Liver (tissue), 9 donors: Measurements from ENCODE around the gene C1orf21. TPM values are rescaled to one million over a fixed set of nuclear protein-coding genes. Genes with fewer than 3 reads are reported as not detected.

Experiments
- DNase-seq: peaks from one replicate; pipeline ENCODE4 v3.0.0-alpha.2; 2017; ENCODE audit warnings: low spot score
- H3K27ac ChIP-seq, 2 donors: one replicate each; pipeline ENCODE4 v1.7.0; 2013; ENCODE audit warnings: inconsistent platforms in 2 of 2, low read length in 2 of 2, control low read depth in 1 of 2, low read depth in 1 of 2, mild to moderate bottlenecking in 1 of 2
- H3K27me3 ChIP-seq, 4 donors: one replicate each; pipeline versions ENCODE4 v1.6.1 to v1.7.0; 2013; ENCODE audit warnings: low read length in 3 of 4, inconsistent platforms in 1 of 4, mild to moderate bottlenecking in 1 of 4, moderate library complexity in 1 of 4; ENCODE audit not compliant: control insufficient read depth in 4 of 4, insufficient read depth in 4 of 4
- H3K36me3 ChIP-seq, 4 donors: one replicate each; pipeline versions ENCODE4 v1.6.1 to v1.7.0; 2013; ENCODE audit warnings: low read length in 3 of 4, mild to moderate bottlenecking in 3 of 4, low read depth in 1 of 4, moderate library complexity in 1 of 4; ENCODE audit not compliant: control insufficient read depth in 4 of 4, insufficient read depth in 3 of 4
- H3K4me1 ChIP-seq, 4 donors: one replicate each; pipeline versions ENCODE4 v1.6.1 to v1.7.0; 2013; ENCODE audit warnings: low read length in 3 of 4, mild to moderate bottlenecking in 3 of 4, moderate library complexity in 1 of 4; ENCODE audit not compliant: control insufficient read depth in 4 of 4, insufficient read depth in 4 of 4
- H3K4me3 ChIP-seq, 3 donors: one replicate each; pipeline versions ENCODE4 v1.6.1 to v1.7.0; 2013; ENCODE audit warnings: low read length in 3 of 3, control low read depth in 1 of 3, low read depth in 1 of 3, mild to moderate bottlenecking in 1 of 3
- H3K9ac ChIP-seq, 2 donors: one replicate each; pipeline ENCODE4 v1.7.0; 2013; ENCODE audit warnings: low read length in 2 of 2, mild to moderate bottlenecking in 2 of 2, moderate library complexity in 2 of 2, control low read depth in 1 of 2, low read depth in 1 of 2
- H3K9me3 ChIP-seq, 4 donors: one replicate each; pipeline versions ENCODE4 v1.6.1 to v1.7.0; 2013; ENCODE audit warnings: low read length in 3 of 4; ENCODE audit not compliant: control insufficient read depth in 4 of 4
- ATF3 ChIP-seq: IDR thresholded peaks from 2 replicates; pipeline ENCODE4 v1.6.1; 2016; ENCODE audit warnings: antibody characterized with exemption
- FOXA1 ChIP-seq: IDR thresholded peaks from 2 replicates; pipeline ENCODE4 v1.6.1; 2016; ENCODE audit warnings: antibody characterized with exemption
- FOXA2 ChIP-seq: IDR thresholded peaks from 2 replicates; pipeline ENCODE4 v1.6.1; 2016; ENCODE audit warnings: antibody characterized with exemption
- GABPA ChIP-seq, 2 donors: IDR thresholded peaks in 1 of 2; conservative IDR thresholded peaks in 1 of 2; 2 replicates each; pipeline ENCODE4 v1.6.1; 2016; ENCODE audit warnings: antibody characterized with exemption in 2 of 2, mild to moderate bottlenecking in 1 of 2, moderate library complexity in 1 of 2
- JUND ChIP-seq, 2 donors: IDR thresholded peaks; 2 replicates each; pipeline ENCODE4 v1.6.1; 2016; ENCODE audit warnings: antibody characterized with exemption in 2 of 2
- MAX ChIP-seq: IDR thresholded peaks from 2 replicates; pipeline ENCODE4 v1.6.1; 2016; ENCODE audit warnings: antibody characterized with exemption
- NR2F2 ChIP-seq: IDR thresholded peaks from 2 replicates; pipeline ENCODE4 v1.6.1; 2016; ENCODE audit warnings: antibody characterized with exemption
- RAD21 ChIP-seq, 2 donors: IDR thresholded peaks; 2 replicates each; pipeline ENCODE4 v1.6.1; 2016; ENCODE audit warnings: antibody characterized with exemption in 2 of 2, mild to moderate bottlenecking in 2 of 2
- REST ChIP-seq: IDR thresholded peaks from 2 replicates; pipeline ENCODE4 v1.6.1; 2016; ENCODE audit warnings: antibody characterized with exemption, mild to moderate bottlenecking
- SP1 ChIP-seq: IDR thresholded peaks from 2 replicates; pipeline ENCODE4 v1.6.1; 2018; ENCODE audit warnings: antibody characterized with exemption, mild to moderate bottlenecking
- ZBTB33 ChIP-seq: IDR thresholded peaks from 2 replicates; pipeline ENCODE4 v1.6.1; 2016; ENCODE audit warnings: antibody characterized with exemption
- WGBS: extraction: QIAGEN DNeasy Blood & Tissue Kit; methylation state at CpG from one replicate; pipeline ENCODE4 v1.1.7; 2013; 5-methylcytosine and 5-hydroxymethylcytosine counted together
- polyA plus RNA-seq, 2 donors: library from polyadenylated mRNA; stranded (reverse) in 1 of 2; unstranded in 1 of 2; fragments of 200-250 nt in 1 of 2; fragments of >200 nt in 1 of 2; fragmentation: Nextera tagmentation in 1 of 2; extraction: Ambion mirVana in 1 of 2; gene quantifications; one replicate each; pipeline versions ENCODE4 v1.2.1 to v1.2.3, GENCODE V29; 2013 to 2015
- total RNA-seq, 2 donors: library from RNA; depleted of rRNA; stranded (reverse); fragments of >200 nt; gene quantifications; one replicate each; pipeline ENCODE4 v1.2.3, GENCODE V29; 2014
- donor health status: healthy.
- donor health status: healthy.
- donor health status: healthy.
- donor health status: healthy.
- donor health status: healthy.

The C1orf21 gene
- total and polyA plus RNA-seq, 4 donors = 2.3 to 21.3 (median 13.4) TPM

- Histone ChIP-seq H3K4me3 (no peak overlapping the region), H3K36me3 (no peaks in the 10 kb centered on the region), H3K27me3 (no peaks in the 10 kb centered on the region), H3K27ac (no peak overlapping the region), H3K9me3 (no peaks in the 10 kb centered on the region), H3K9ac (no peak overlapping the region), H3K4me1 (no peaks in the 10 kb centered on the region)
- 75% methylated on average over 5 of the region's 5 CpGs for WGBS
- no peak for DNase-seq
- TF ChIP-seq SP1 = no peak
- no peak for TF ChIP-seq RAD21 (IDR thresholded peaks at IDR 0.05)
- TF ChIP-seq JUND (IDR thresholded peaks at IDR 0.05) = no peak
- no peak for TF ChIP-seq ATF3
- TF ChIP-seq MAX = no peak
- no peak for TF ChIP-seq REST
- TF ChIP-seq NR2F2 = no peak
Observed at GRCh38 chr1:184399192-184399847, 12.5 kb downstream of the C1orf21 start.

GRCh38 chr1:184403961-184404726 is 17.3 kb downstream of the C1orf21 start:
- no peaks in the 10 kb centered on the region for H3K9me3 ChIP-seq
- no peak overlapping the region for H3K9ac ChIP-seq
- H3K4me1 ChIP-seq = peaks cover 0 to 16% (median 10%) of the 10 kb centered on the region in 4 donors
- 93% methylated on average over 3 of the region's 3 CpGs for WGBS
- TF ChIP-seq FOXA1 (no peak), FOXA2 (no peak), GABPA (IDR thresholded peaks at IDR 0.05 in 1 of 2, conservative IDR thresholded peaks at IDR 0.05 in 1 of 2) (no peak), MAX (no peak), ZBTB33 (no peak)
- no peak for DNase-seq
- H3K36me3 ChIP-seq = no peaks in the 10 kb centered on the region
- H3K4me3 ChIP-seq = no peak overlapping the region
- H3K27ac ChIP-seq = no peak overlapping the region
- no peaks in the 10 kb centered on the region for H3K27me3 ChIP-seq
